Ovary (tissue), 10 donors: ENCODE data around the gene PYM1. TPM values are rescaled to one million over a fixed set of nuclear protein-coding genes. Genes with fewer than 3 reads are reported as not detected.

ENCODE experiments used
- DNase-seq, 5 donors: peaks; one replicate each; pipeline ENCODE4 v3.0.0-alpha.2; 2019 to 2020
- H3K27ac ChIP-seq, 2 donors: fragments of 200-600 bp; one replicate each; pipeline versions ENCODE4 v1.5.1 to v1.8.0; 2019 to 2022
- H3K27me3 ChIP-seq: fragments of 200-600 bp; one replicate; pipeline ENCODE4 v1.8.0; 2022
- H3K36me3 ChIP-seq: fragments of 200-600 bp; sonication (generic); one replicate; pipeline ENCODE4 v1.5.1; 2019
- H3K4me1 ChIP-seq: one replicate; pipeline ENCODE4 v1.8.1; 2013; ENCODE audit warnings: mild to moderate bottlenecking, moderate library complexity; ENCODE audit not compliant: insufficient read depth
- H3K4me3 ChIP-seq: fragments of 200-600 bp; sonication (generic); one replicate; pipeline ENCODE4 v1.5.1; 2017
- H3K9me3 ChIP-seq, 2 donors: fragments of 200-600 bp in 1 of 2; sonication (generic) in 1 of 2; one replicate each; pipeline versions ENCODE4 v1.5.1 to v1.8.1; 2013 to 2019; ENCODE audit warnings: mild to moderate bottlenecking in 1 of 2, moderate library complexity in 1 of 2
- CTCF ChIP-seq, 3 donors: fragments of 450-650 bp in 2 of 3; fragments of 200-600 bp in 1 of 3; IDR thresholded peaks; one replicate each; pipeline versions ENCODE4 v1.5.1 to v1.8.0; 2016 to 2022; ENCODE audit warnings: antibody characterized with exemption in 3 of 3, mild to moderate bottlenecking in 1 of 3
- EP300 ChIP-seq: sonication (generic); formaldehyde crosslinking; IDR thresholded peaks from one replicate; pipeline ENCODE4 v1.6.1; 2017; ENCODE audit warnings: antibody characterized with exemption
- POLR2A ChIP-seq: fragments of 450-650 bp; IDR thresholded peaks from one replicate; pipeline ENCODE4 v1.6.1; 2017; ENCODE audit warnings: antibody characterized with exemption, mild to moderate bottlenecking, moderate library complexity
- WGBS, 3 donors: extraction: QIAGEN DNeasy Blood & Tissue Kit in 1 of 3; methylation state at CpG; one replicate each; pipeline versions ENCODE4 v1.1.5 to v1.1.7; 2013 to 2017; 5-methylcytosine and 5-hydroxymethylcytosine counted together
- intact Hi-C, 4 donors: fragments of 100-400 bp; cut with DNase I; formaldehyde crosslinking; loops; one replicate each; pipeline versions ENCODE4 v1.11.0 to v1.15.1; 2022 to 2023
- long read RNA-seq, 3 donors: library from polyadenylated mRNA in 2 of 3; unstranded in 2 of 3; transcript quantifications; one replicate each; pipeline ENCODE4 v2.0.0 and lab custom pipeline, GENCODE V29; 2021 to 2026
- polyA plus RNA-seq, 2 donors: library from polyadenylated mRNA; stranded (reverse); fragments of 200-250 nt in 1 of 2; fragments of 350-450 nt in 1 of 2; fragmentation: Illumina TruSeq in 1 of 2; extraction: RNeasy Lipid Tissue Mini Kit (QIAGEN cat#74804) in 1 of 2; gene quantifications; one replicate each; pipeline ENCODE4 v1.2.3, GENCODE V29; 2013 to 2014
- total RNA-seq, 7 donors: library from RNA; depleted of rRNA in 2 of 7; stranded (reverse); fragments of >200 nt in 2 of 7; fragmentation: NEBNext Ultra II Directional in 3 of 7; extraction: Animal tissue kit (Norgen Biotek cat#: 25700) in 3 of 7; gene quantifications; one replicate each; pipeline versions ENCODE4 v1.1.0 to v1.2.4, GENCODE V29; 2016 to 2023
- donor health status: DM: no; HTN: no; CAD: no; lungs with moderate emphysema.
- donor health status: DM: no; HTN: no; CAD: no.
- donor health status: Bipolar disorder and iron deficiency.
- donor health status: DM: yes; HTN: yes; CAD: no.
- donor health status: DM: no; HTN: no; CAD: no.
- donor health status: DM: yes; HTN: yes; CAD: no.

PYM1 gene
- total RNA-seq (10 to 100 TPM; 18.9 to 25.7 (median 21.7) TPM), polyA plus RNA-seq (10 to 100 TPM; 22.5 to 25.2 TPM)
- long read RNA-seq, donor 1, transcript PYM1-202 (3 exons, 1,073 nt): minor isoform, 13 of 44 reads
- long read RNA-seq, donor 1, transcript PYM1-203 (3 exons, 1,226 nt): major isoform, 24 of 44 reads
- long read RNA-seq, donor 1, partial matches to known transcripts: 1 of 44 reads
- long read RNA-seq, donor 1, other reads (novel, unspliced or antisense): 4 of 44 reads
- long read RNA-seq, donor 2, transcript PYM1-202 (3 exons, 1,073 nt): minor isoform, 5 of 14 reads
- long read RNA-seq, donor 2, transcript PYM1-203 (3 exons, 1,226 nt): major isoform, 9 of 14 reads
- long read RNA-seq, donor 2, partial matches to known transcripts: 0 of 14 reads
- long read RNA-seq, donor 2, other reads (novel, unspliced or antisense): 0 of 14 reads
- long read RNA-seq, donor 3, transcript PYM1-203 (3 exons, 1,226 nt): major isoform, 7 of 14 reads
- long read RNA-seq, donor 3, partial matches to known transcripts: 2 of 14 reads
- long read RNA-seq, donor 3, other reads (novel, unspliced or antisense): 2 of 14 reads

DNA sequence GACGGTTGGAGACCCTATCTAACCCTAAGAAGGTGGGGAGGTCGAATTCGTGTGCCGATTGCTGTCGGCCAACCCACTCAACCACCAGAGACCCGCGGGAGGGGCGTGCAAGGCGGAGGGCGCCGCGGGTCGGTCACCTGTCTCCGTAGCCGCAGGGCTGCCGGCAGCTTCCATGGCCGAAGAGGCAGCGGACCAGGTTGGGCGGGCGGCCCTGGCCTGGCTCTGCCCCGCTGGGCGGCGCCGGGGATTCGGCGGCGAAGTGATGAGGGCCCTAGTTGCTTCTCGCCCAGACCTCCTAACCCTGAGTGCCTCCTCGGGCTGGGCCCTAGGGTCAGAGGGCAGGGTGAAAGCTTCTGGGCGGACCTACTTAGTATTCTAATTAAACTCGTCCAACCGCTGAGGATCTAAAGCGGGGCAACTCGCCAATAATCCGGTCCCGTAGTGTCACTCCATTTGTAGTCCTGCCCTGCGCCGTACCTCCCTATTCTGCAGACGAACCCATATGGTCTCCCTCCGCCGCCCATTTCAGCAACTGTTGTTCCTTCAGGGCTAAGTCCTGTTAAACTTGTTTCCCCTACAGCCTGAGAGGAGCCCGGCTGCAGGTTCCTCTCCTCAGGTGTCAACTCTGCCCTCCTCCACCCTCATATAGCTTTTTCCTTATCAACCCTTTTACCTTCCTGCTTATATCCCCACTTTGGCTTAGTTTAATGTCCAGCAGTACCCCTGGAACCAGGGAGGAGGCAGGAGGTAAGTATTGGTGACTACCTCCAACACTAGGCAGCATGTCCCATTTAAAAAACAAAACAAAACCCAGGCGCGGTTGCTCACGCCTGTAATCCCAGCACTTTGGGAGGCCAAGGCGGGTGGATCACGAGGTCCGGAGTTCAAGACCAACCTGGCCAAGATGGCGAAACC is at the start of gene PYM1:
PYM1 (minus strand) TSS at position 307 of the 915 bp plus-strand sequence; CDS start at position 174, 133 bp downstream.
- Histone ChIP-seq H3K36me3 (no peaks in the 10 kb centered on the region), H3K9me3 (no peaks in the 10 kb centered on the region), H3K27ac (peak within 1 kb of the TSS; percentile 80 to 94), H3K27me3 (no peaks in the 10 kb centered on the region), H3K4me1 (peaks cover 18% of the 10 kb centered on the region), H3K4me3 (peak within 1 kb of the TSS; percentile 87)
- TF ChIP-seq CTCF (IDR thresholded peaks at IDR 0.05) (no peak), POLR2A (peak; percentile 40), EP300 (no peak)
- 3 to 5% (median 4%) methylated on average over 48 to 49 of the region's 49 CpGs for WGBS, 3 donors
- intact Hi-C loops: loop anchor here (5.0 kb wide), 4 partner anchors 96 to 201 kb away; partner anchors contain the start of genes DNAJC14 (in 2 of the 4) and CD63 (in 1 of the 4)
- peak; percentile 74 to 85 (median 75) for DNase-seq

- intact Hi-C loops: loop anchor here in 1 of 4 donors (5.0 kb wide), 1 partner anchor 42 kb away; the partner anchor contains the start of gene DGKA
- no peaks in the 10 kb centered on the region for H3K36me3 ChIP-seq
- H3K9me3 ChIP-seq: no peaks in the 10 kb centered on the region
- H3K27me3 ChIP-seq: no peaks in the 10 kb centered on the region
- DNase-seq: no peak
- peak overlapping the region; percentile 70 for H3K4me3 ChIP-seq
- WGBS, 3 donors: 0 to 1% (median 0%) methylated on average over 15 of the region's 15 CpGs
- TF ChIP-seq CTCF (IDR thresholded peaks at IDR 0.05) (no peak), POLR2A (no peak), EP300 (no peak)
- H3K4me1 ChIP-seq: peaks cover 2% of the 10 kb centered on the region
- peak overlapping the region; percentile 80 to 86 for H3K27ac ChIP-seq
Measured at GRCh38 chr12:55974308-55974730, 46.6 kb upstream of the PYM1 start.

DNA sequence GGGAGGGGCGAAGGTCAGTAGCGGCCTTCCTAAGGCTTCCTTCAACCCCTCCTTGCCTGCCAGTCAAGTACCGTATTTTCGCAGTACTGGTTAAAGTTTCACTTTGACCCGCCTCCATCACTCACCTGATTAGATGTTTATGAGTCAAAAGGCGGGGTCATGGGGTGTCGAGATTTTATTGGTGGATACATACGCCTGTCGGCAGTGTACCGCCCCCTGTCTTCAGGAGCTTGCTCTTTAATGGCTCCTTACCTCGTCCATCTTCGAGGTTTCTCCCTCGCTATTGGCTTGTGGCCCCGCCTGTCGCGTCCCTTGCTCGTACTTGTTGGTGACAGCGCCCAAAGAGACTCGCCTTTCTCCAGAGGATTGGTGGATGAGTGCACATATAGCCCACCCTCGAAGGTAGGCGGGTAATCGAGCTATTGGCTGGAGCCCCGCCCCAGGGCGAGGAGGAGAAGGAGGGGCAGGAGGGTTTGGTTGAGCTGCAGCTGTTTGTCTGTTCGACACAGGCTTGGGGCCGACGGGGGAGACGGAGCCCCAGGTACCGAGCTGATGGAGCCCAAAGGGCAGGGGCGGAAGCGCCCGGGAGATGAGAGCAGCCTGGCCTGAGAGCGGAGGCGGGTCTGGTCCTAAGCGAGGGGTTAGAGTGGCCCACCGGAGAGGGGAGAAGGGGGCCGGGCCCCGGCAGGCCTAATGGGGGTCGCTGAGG is 46.1 kb upstream of the PYM1 start, which contains the start of gene RAB5B:
RAB5B (plus strand) TSS at position 480 of the 709 bp plus-strand sequence. CDS start 12,883 bp downstream, outside the sequence.
- Histone ChIP-seq H3K4me3 (peak within 1 kb of the TSS; percentile 70), H3K4me1 (peaks cover 2% of the 10 kb centered on the region), H3K36me3 (no peaks in the 10 kb centered on the region), H3K9me3 (no peaks in the 10 kb centered on the region), H3K27me3 (no peaks in the 10 kb centered on the region), H3K27ac (peak within 1 kb of the TSS; percentile 80 to 86)
- DNase-seq: peak; percentile 99 to 100 (median 99)
- 0% methylated on average over 39 of the region's 39 CpGs for WGBS, 3 donors
- intact Hi-C loops: loop anchor here in 1 of 4 donors (5.0 kb wide), 1 partner anchor 41 kb away; the partner anchor contains the start of gene DGKA
- TF ChIP-seq POLR2A (peak; percentile 90), EP300 (no peak), CTCF (IDR thresholded peaks at IDR 0.05) (peak in 1 of 3 donors; percentile 59)
